Upper lobe of left lung (tissue), 4 donors: Measurements from ENCODE around the gene ASB9.
"Not testable (repeated sequence)": the region's sequence is repeated elsewhere in the genome, so short reads cannot be mapped to it uniquely, and the experiment has no call there.

Experiments
- CTCF ChIP-seq, 6 experiments: fragments of 450-650 bp in 4 of 6; fragments of 200-600 bp in 2 of 6; sonication (generic) in 2 of 6; IDR thresholded peaks; one replicate each; pipeline ENCODE4 v1.5.1; 2016 to 2019; ENCODE audit warnings: antibody characterized with exemption in 6 of 6
- EP300 ChIP-seq, 4 donors: sonication (generic); formaldehyde crosslinking; IDR thresholded peaks; one replicate each; pipeline ENCODE4 v1.5.1; 2017; ENCODE audit warnings: antibody characterized with exemption in 4 of 4, control low read depth in 2 of 4
- POLR2A ChIP-seq, 4 donors: fragments of 450-650 bp; IDR thresholded peaks; one replicate each; pipeline ENCODE4 v1.5.1; 2016 to 2017; ENCODE audit warnings: antibody characterized with exemption in 4 of 4, mild to moderate bottlenecking in 2 of 4
- POLR2AphosphoS5 ChIP-seq, 2 donors: sonication (generic); formaldehyde crosslinking; IDR thresholded peaks; one replicate each; pipeline ENCODE4 v1.5.1; 2017; ENCODE audit warnings: antibody characterized with exemption in 2 of 2

DNA sequence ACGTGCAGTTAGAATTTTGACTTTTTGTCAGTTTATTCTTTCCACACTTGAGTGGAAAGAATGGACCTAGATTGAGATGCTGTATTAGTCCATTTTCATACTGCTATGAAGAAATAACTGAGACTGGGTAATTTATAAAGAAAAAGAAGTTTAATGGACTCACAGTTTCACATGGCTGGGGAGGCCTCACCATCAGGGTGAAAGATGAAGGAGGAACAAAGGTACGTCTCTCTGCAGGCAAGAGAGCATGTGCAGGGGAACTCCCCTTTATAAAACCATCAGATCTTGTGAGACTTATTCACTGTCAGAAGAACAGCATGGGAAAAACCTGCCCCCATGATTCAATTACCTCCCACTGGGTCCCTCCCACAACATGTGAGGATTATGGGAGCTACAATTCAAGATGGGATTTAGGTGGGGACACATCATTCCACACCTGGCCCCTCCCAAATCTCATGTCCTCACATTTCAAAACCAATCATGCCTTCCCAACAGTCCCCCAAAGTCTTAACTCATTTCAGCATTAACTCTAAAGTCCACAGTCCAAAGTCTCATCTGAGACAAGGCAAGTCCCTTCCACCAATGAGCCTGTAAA, 71.2 kb downstream of the ASB9 start:
- TF ChIP-seq EP300, CTCF, POLR2AphosphoS5, POLR2A (IDR thresholded peaks at IDR 0.05): not testable (repeated sequence)
